DND-41 (cell line): ENCODE results near the gene ITGA7.

ENCODE experiments used
- ATAC-seq: fragments of 200-7000 bp; cut with Tn5 transposase; 3 replicates; pipeline ENCODE4 v1.9.1; 2021; ENCODE audit warnings: low read depth; ENCODE audit not compliant: insufficient read depth
- DNase-seq: peaks from one replicate; pipeline ENCODE4 v3.0.0-alpha.2; 2020
- H2AFZ ChIP-seq: 2 replicates; pipeline ENCODE4 v1.6.0; 2012; ENCODE audit warnings: low read depth, low read length
- H3K27ac ChIP-seq: 2 replicates; pipeline ENCODE4 v1.5.1; 2012; ENCODE audit warnings: low read length, inconsistent platforms
- H3K27me3 ChIP-seq: fragments of 200-600 bp; sonication (generic); 2 replicates; pipeline ENCODE4 v1.6.0; 2012; ENCODE audit warnings: low read length, mild to moderate bottlenecking, inconsistent platforms; ENCODE audit not compliant: insufficient read depth, poor library complexity
- H3K36me3 ChIP-seq: 2 replicates; pipeline ENCODE4 v1.5.1; 2012; ENCODE audit warnings: low read length, inconsistent platforms; ENCODE audit not compliant: insufficient read depth
- H3K4me1 ChIP-seq: 2 replicates; pipeline ENCODE4 v1.5.1; 2012; ENCODE audit warnings: mild to moderate bottlenecking, low read length; ENCODE audit not compliant: insufficient read depth
- H3K4me2 ChIP-seq: 2 replicates; pipeline ENCODE4 v1.6.0; 2012; ENCODE audit warnings: mild to moderate bottlenecking, moderate library complexity, low read length, inconsistent platforms; ENCODE audit not compliant: insufficient read depth
- H3K4me3 ChIP-seq, 2 experiments: fragments of 200-600 bp in 1 of 2; shearing (Covaris generic) in 1 of 2; 2 replicates each; pipeline ENCODE4 v1.5.1; 2012 to 2016; ENCODE audit warnings: inconsistent platforms in 2 of 2, low read length in 2 of 2, mild to moderate bottlenecking in 2 of 2, low read depth in 1 of 2, moderate library complexity in 1 of 2
- H3K79me2 ChIP-seq: 2 replicates; pipeline ENCODE4 v1.6.0; 2012; ENCODE audit warnings: low read length, inconsistent platforms; ENCODE audit not compliant: insufficient read depth
- H3K9ac ChIP-seq: 2 replicates; pipeline ENCODE4 v1.6.0; 2012; ENCODE audit warnings: low read depth, mild to moderate bottlenecking, inconsistent platforms, low read length, moderate library complexity
- H3K9me3 ChIP-seq: 2 replicates; pipeline ENCODE4 v1.5.1; 2012; ENCODE audit warnings: low read length, moderate library complexity, mild to moderate bottlenecking, inconsistent platforms; ENCODE audit not compliant: insufficient read depth, severe bottlenecking
- H4K20me1 ChIP-seq: 2 replicates; pipeline ENCODE4 v1.6.0; 2012; ENCODE audit warnings: low read length; ENCODE audit not compliant: insufficient read depth
- EZH2 ChIP-seq: IDR thresholded peaks from 3 replicates; pipeline ENCODE4 v1.6.1; 2012; ENCODE audit warnings: borderline replicate concordance, low read depth, mild to moderate bottlenecking, moderate library complexity, low read length, inconsistent platforms; ENCODE audit not compliant: severe bottlenecking
- TF ChIP-seq, protein P1 (sequence below): IDR thresholded peaks from 2 replicates; pipeline ENCODE4 v1.5.1; 2012; ENCODE audit warnings: borderline replicate concordance, low read length, moderate library complexity, mild to moderate bottlenecking; ENCODE audit not compliant: poor library complexity, severe bottlenecking; ENCODE audit errors: extremely low read depth

ITGA7 gene

GRCh38 chr12:55744340-55745030, 36.8 kb upstream of the ITGA7 start:
- Histone ChIP-seq H3K27ac (peak overlapping the region; percentile 60; the same call in 1 of the 2 replicates), H3K4me3 (peak overlapping the region; percentile 37 to 64; a peak in 3 of 4 replicates), H3K36me3 (peaks cover 6% of the 10 kb centered on the region), H3K9me3 (no peaks in the 10 kb centered on the region), H3K79me2 (peaks cover 14% of the 10 kb centered on the region), H3K4me1 (peaks cover 35% of the 10 kb centered on the region), H3K9ac (peak overlapping the region; percentile 58), H3K27me3 (no peaks in the 10 kb centered on the region), H3K4me2 (peak overlapping the region; percentile 74), H4K20me1 (peaks cover 30% of the 10 kb centered on the region; the same call in 1 of the 2 replicates), H2AFZ (peak overlapping the region; percentile 70)
- ATAC-seq, result peak; percentile 10; the same call in 1 of the 3 replicates
- peak; percentile 46 for DNase-seq
- TF ChIP-seq, protein P1, sequence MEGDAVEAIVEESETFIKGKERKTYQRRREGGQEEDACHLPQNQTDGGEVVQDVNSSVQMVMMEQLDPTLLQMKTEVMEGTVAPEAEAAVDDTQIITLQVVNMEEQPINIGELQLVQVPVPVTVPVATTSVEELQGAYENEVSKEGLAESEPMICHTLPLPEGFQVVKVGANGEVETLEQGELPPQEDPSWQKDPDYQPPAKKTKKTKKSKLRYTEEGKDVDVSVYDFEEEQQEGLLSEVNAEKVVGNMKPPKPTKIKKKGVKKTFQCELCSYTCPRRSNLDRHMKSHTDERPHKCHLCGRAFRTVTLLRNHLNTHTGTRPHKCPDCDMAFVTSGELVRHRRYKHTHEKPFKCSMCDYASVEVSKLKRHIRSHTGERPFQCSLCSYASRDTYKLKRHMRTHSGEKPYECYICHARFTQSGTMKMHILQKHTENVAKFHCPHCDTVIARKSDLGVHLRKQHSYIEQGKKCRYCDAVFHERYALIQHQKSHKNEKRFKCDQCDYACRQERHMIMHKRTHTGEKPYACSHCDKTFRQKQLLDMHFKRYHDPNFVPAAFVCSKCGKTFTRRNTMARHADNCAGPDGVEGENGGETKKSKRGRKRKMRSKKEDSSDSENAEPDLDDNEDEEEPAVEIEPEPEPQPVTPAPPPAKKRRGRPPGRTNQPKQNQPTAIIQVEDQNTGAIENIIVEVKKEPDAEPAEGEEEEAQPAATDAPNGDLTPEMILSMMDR, result no peak
- no peak for TF ChIP-seq EZH2

GRCh38 chr12:55743406-55744339, 36.0 kb upstream of the ITGA7 start:
- Histone ChIP-seq H3K27me3 (no peaks in the 10 kb centered on the region), H2AFZ (peak overlapping the region; percentile 70), H3K9ac (peak overlapping the region; percentile 58), H3K36me3 (no peaks in the 10 kb centered on the region), H3K4me2 (peak overlapping the region; percentile 74), H3K9me3 (no peaks in the 10 kb centered on the region), H3K4me3 (peak overlapping the region; percentile 37 to 64), H3K4me1 (peaks cover 39% of the 10 kb centered on the region), H3K79me2 (peaks cover 14% of the 10 kb centered on the region), H3K27ac (peak overlapping the region; percentile 60), H4K20me1 (peaks cover 30% of the 10 kb centered on the region; the same call in 1 of the 2 replicates)
- DNase-seq, result peak; percentile 65
- ATAC-seq, result peak; percentile 46
- TF ChIP-seq, protein P1, result peak; percentile 43
- no peak for TF ChIP-seq EZH2

DNA sequence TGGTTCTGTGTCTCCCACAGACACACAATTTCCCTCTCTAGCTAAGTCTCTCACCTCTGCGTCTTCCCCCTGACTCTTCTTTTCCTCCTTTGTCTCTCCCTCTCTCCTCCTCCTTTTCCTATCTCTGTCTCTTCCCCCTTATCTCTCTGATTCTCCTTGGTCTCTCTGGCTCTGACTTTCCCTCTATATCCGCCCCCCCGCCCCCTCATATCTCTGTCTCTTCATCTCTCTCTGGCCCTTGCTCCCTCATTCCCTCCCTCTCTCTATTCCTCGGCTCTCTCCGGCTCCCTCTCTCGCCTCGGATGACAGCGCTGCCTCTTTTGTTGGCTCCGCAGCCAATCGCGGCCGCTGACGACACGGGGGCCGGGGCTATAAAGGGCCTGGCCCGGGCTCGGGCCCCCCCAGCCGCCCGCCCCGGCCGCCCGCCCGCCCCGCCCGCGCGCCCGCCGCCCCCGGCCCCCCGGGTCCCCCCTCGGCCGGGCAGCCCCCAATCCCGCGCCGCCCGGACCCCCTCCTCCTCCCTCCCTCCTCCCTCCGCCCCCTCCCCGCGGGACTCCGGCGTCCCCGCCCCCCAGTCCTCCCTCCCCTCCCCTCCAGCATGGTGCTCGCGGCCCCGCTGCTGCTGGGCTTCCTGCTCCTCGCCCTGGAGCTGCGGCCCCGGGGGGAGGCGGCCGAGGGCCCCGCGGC, 35.2 kb upstream of the ITGA7 start, which contains the start of gene GDF11:
Gene GDF11 (plus strand): TSS at position 404 of the 687 bp plus-strand sequence. CDS start 195 bp downstream, at position 599.
- peaks cover 46% of the 10 kb centered on the region for H3K4me1 ChIP-seq
- no peaks in the 10 kb centered on the region for H3K36me3 ChIP-seq
- H3K4me3 ChIP-seq, result peak within 1 kb of the TSS; percentile 37 to 64
- H3K9ac ChIP-seq, result peak within 1 kb of the TSS; percentile 58
- peaks cover 14% of the 10 kb centered on the region for H3K79me2 ChIP-seq
- H2AFZ ChIP-seq, result peak within 1 kb of the TSS; percentile 88
- ATAC-seq (peak; percentile 64), DNase-seq (peak; percentile 86)
- H3K4me2 ChIP-seq, result peak within 1 kb of the TSS; percentile 83
- peaks cover 27% of the 10 kb centered on the region; the same call in 1 of the 2 replicates for H4K20me1 ChIP-seq
- TF ChIP-seq, protein P1, result no peak
- no peak for TF ChIP-seq EZH2
- H3K27ac ChIP-seq, result peak within 1 kb of the TSS; percentile 65
- H3K9me3 ChIP-seq, result no peaks in the 10 kb centered on the region
- H3K27me3 ChIP-seq, result no peaks in the 10 kb centered on the region
